Neutrophil (primary cell): ENCODE data around the gene TTC21B.
A peak's percentile ranks its signal among the peaks of the same experiment; 100 is the strongest.

Source experiments
- H3K27ac ChIP-seq: fragments of 200-600 bp; sonication (generic); 2 replicates; pipeline ENCODE4 v1.5.1; 2016; ENCODE audit warnings: mild to moderate bottlenecking, moderate library complexity
- H3K27me3 ChIP-seq: fragments of 200-600 bp; sonication (generic); 2 replicates; pipeline ENCODE4 v1.6.0; 2016; ENCODE audit warnings: mild to moderate bottlenecking
- H3K36me3 ChIP-seq: fragments of 200-600 bp; sonication (generic); 2 replicates; pipeline ENCODE4 v1.5.1; 2017
- H3K4me1 ChIP-seq, 2 experiments: fragments of 200-600 bp in 1 of 2; sonication (generic) in 1 of 2; 1 replicate in 1 of 2; 2 replicates in 1 of 2; pipeline versions ENCODE4 v1.5.1 to v1.6.1; 2013 to 2016; ENCODE audit warnings: low read depth in 1 of 2, low read length in 1 of 2, mild to moderate bottlenecking in 1 of 2, moderate library complexity in 1 of 2; ENCODE audit not compliant: control insufficient read depth in 1 of 2, insufficient read depth in 1 of 2
- H3K4me3 ChIP-seq, 2 experiments: fragments of 200-600 bp in 1 of 2; sonication (generic) in 1 of 2; 1 replicate in 1 of 2; 2 replicates in 1 of 2; pipeline ENCODE4 v1.5.1; 2013 to 2016; ENCODE audit warnings: low read depth in 1 of 2, low read length in 1 of 2, mild to moderate bottlenecking in 1 of 2, moderate library complexity in 1 of 2
- H3K9me3 ChIP-seq: fragments of 200-600 bp; sonication (generic); 2 replicates; pipeline ENCODE4 v1.5.1; 2016
- TF ChIP-seq, protein P1 (sequence below): fragments of 200-600 bp; sonication (generic); IDR thresholded peaks from 2 replicates; pipeline ENCODE4 v1.5.1; 2016; ENCODE audit warnings: antibody characterized with exemption

Gene TTC21B

DNA sequence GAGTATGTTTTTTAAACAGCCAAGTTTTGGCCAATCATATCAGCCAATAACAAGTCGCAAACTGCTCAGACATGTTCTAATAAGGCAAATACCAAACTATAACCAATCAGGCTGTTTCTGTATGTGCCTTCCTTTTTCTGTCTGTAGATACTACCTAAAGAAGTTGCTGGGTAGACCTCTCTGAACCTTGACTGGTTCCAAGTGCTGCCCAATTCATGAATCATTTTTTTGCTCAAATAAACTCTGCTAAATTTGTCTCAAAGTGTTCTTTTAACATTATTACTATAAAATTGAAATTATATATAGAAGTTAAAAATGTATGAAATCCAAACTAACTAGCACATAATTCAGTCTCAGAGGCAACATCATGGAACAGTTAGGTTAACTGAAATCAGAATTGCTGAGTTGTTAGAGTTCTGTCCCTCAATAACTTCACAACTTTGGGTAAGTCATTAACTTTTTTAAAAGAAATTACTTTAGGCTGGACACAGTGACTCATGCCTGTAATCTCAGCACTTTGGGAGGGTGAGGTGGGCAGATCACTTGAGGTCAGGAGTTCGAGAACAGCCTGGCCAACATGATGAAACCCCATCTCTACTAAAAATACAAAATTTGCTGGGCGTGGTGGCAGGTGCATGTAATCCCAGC lies 4.9 kb upstream of the TTC21B start:
- no peak overlapping the region for H3K4me3 ChIP-seq
- TF ChIP-seq, protein P1, sequence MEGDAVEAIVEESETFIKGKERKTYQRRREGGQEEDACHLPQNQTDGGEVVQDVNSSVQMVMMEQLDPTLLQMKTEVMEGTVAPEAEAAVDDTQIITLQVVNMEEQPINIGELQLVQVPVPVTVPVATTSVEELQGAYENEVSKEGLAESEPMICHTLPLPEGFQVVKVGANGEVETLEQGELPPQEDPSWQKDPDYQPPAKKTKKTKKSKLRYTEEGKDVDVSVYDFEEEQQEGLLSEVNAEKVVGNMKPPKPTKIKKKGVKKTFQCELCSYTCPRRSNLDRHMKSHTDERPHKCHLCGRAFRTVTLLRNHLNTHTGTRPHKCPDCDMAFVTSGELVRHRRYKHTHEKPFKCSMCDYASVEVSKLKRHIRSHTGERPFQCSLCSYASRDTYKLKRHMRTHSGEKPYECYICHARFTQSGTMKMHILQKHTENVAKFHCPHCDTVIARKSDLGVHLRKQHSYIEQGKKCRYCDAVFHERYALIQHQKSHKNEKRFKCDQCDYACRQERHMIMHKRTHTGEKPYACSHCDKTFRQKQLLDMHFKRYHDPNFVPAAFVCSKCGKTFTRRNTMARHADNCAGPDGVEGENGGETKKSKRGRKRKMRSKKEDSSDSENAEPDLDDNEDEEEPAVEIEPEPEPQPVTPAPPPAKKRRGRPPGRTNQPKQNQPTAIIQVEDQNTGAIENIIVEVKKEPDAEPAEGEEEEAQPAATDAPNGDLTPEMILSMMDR: no peak

DNA sequence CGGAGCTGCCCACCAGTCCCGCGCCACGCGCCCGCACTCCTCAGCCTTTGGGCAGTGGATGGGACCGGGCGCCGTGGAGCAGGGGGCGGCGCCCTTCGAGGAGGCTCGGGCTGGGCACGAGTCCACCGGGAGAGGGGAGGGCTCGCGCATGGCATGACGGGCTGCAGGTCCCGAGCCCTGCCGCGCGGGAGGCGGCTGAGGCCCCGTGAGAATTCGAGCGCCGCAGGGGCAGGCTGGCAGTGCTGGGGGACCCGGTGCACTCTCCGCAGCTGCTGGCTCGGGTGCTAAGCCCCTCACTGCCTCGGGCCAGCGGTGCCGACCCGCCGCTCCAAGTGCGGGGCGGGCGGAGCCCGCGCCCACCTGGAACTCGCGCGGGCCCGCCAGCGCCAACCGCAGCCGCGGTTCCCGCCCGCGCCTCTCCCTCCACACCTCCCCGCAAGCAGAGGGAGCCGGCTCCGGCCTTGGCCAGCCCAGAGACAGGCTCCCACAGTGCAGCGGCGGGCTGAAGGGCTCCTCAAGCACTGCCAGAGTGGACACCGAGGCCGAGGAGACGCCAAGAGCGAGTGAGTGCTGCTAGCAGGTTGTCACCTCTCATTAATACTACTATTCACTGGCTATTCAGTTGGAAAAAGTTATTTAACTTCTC lies 3.6 kb upstream of the TTC21B start:
- Histone ChIP-seq H3K9me3 (no peaks in the 10 kb centered on the region), H3K4me3 (no peak overlapping the region), H3K27me3 (no peaks in the 10 kb centered on the region), H3K4me1 (peaks cover 19 to 21% of the 10 kb centered on the region in 2 experiments), H3K36me3 (no peaks in the 10 kb centered on the region), H3K27ac (no peak overlapping the region)
- TF ChIP-seq, protein P1: no peak

More for the DNA sequence above, 4.9 kb upstream of the TTC21B start:
- Histone ChIP-seq H3K4me1 (peaks cover 11% of the 10 kb centered on the region in 2 experiments), H3K36me3 (no peaks in the 10 kb centered on the region), H3K27ac (no peak overlapping the region), H3K9me3 (no peaks in the 10 kb centered on the region), H3K27me3 (no peaks in the 10 kb centered on the region)

GRCh38 chr2:165953306-165953654 lies 296 bp downstream of the TTC21B start:
- Histone ChIP-seq H3K4me1 (peaks cover 19 to 21% of the 10 kb centered on the region in 2 experiments), H3K9me3 (no peaks in the 10 kb centered on the region), H3K36me3 (no peaks in the 10 kb centered on the region), H3K27ac (peak overlapping the region; percentile 53), H3K27me3 (no peaks in the 10 kb centered on the region), H3K4me3 (peak overlapping the region; percentile 90 to 91)
- TF ChIP-seq, protein P1: no peak

DNA sequence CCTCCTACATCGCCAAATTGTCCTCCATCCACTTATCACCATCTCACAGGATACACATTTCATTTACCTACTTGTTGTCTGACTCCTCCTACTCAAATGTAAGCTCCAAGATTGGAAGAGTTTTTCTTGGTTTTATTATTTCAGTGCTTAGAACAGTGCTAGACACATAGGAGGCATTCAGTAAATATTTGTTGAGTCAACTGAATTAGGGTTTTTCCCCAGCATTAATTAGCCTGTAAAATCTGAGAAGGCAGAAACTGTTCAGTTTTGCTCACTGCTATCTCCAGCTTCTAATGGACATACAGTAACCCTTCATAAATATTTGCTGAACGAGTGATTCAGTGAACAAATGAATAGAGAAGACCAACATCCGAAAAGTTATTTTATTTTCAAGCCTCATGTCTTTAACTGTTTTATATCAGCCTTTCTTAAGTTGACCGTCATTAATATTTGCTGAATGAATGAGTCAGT lies 800 bp downstream of the TTC21B start:
- TF ChIP-seq, protein P1: no peak
- H3K4me1 ChIP-seq: peaks cover 19 to 21% of the 10 kb centered on the region in 2 experiments
- H3K9me3 ChIP-seq: no peaks in the 10 kb centered on the region
- H3K4me3 ChIP-seq: peak overlapping the region; percentile 90 to 91
- H3K27me3 ChIP-seq: no peaks in the 10 kb centered on the region
- no peaks in the 10 kb centered on the region for H3K36me3 ChIP-seq
- H3K27ac ChIP-seq: no peak overlapping the region

GRCh38 chr2:165952085-165952484 lies 1.5 kb downstream of the TTC21B start:
- Histone ChIP-seq H3K36me3 (no peaks in the 10 kb centered on the region), H3K9me3 (no peaks in the 10 kb centered on the region), H3K27ac (no peak overlapping the region), H3K4me3 (no peak overlapping the region), H3K4me1 (peaks cover 19 to 21% of the 10 kb centered on the region in 2 experiments), H3K27me3 (no peaks in the 10 kb centered on the region)
- TF ChIP-seq, protein P1: no peak
